Measurements from ENCODE around the gene LAP3.

DNA sequence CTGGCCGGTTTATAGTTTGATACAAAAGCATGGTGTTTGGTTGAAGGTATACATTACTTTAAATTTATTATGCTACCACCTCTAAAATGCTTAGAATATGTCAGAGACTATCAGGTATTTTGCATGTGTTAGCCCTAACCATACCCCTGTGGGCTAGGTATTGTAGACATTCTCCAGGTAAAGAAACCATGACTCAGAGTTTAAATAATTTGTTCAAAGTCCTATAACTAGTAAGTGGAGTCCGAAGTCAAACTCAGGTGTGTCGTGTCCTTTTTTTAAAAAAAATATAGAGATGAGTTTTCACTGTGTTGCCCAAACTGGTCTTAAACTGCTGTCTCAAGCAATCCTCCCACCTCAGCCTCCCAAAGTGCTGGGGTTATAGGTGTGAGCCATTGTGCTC, 12.4 kb downstream of the LAP3 start:
- TF ChIP-seq, protein P1, sequence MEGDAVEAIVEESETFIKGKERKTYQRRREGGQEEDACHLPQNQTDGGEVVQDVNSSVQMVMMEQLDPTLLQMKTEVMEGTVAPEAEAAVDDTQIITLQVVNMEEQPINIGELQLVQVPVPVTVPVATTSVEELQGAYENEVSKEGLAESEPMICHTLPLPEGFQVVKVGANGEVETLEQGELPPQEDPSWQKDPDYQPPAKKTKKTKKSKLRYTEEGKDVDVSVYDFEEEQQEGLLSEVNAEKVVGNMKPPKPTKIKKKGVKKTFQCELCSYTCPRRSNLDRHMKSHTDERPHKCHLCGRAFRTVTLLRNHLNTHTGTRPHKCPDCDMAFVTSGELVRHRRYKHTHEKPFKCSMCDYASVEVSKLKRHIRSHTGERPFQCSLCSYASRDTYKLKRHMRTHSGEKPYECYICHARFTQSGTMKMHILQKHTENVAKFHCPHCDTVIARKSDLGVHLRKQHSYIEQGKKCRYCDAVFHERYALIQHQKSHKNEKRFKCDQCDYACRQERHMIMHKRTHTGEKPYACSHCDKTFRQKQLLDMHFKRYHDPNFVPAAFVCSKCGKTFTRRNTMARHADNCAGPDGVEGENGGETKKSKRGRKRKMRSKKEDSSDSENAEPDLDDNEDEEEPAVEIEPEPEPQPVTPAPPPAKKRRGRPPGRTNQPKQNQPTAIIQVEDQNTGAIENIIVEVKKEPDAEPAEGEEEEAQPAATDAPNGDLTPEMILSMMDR (IDR thresholded peaks at IDR 0.05; ENCODE audit: insufficient read depth, low read length, poor library complexity, severe bottlenecking) = no peak
- TF ChIP-seq EZH2phosphoT487 (conservative IDR thresholded peaks at IDR 0.05; ENCODE audit: low read length) = no peak
